HFF-Myc (cell line): ENCODE data around the gene ADAMTS5.

Source experiments
- DNase-seq: peaks from one replicate; pipeline ENCODE4 v3.0.0-alpha.2; 2011; ENCODE audit warnings: low read depth; ENCODE audit errors: extremely low read depth
- H3K4me3 ChIP-seq: replicated peaks from 2 replicates; pipeline ENCODE4 v1.5.1; 2011; ENCODE audit warnings: low read depth, mild to moderate bottlenecking, control low read depth, low read length
- TF ChIP-seq, protein P1 (sequence below): IDR thresholded peaks from 2 replicates; pipeline ENCODE4 v1.5.1; 2012; ENCODE audit warnings: mild to moderate bottlenecking, low read depth, low read length, control low read depth; ENCODE audit errors: missing control alignments

Gene ADAMTS5

DNA sequence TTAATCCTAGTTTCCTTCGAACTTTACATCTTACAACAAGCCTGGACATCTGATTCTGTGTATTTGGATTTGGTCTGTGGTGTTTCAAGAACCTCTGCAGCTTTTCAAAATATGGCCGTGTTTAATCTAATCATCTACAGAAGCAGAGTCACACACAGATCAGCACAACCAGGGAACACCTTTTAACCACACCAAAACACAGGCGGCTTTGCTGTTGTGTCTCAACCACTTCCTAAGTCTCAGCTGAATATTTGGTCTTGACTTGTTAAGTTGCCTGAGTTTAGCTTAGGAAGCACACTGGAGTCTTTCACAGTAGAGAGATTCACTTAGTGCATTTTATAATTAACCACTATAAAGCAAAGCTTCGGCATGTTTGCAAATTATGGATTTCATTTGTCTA is 17.1 kb downstream of the ADAMTS5 start:
- H3K4me3 ChIP-seq = no peak overlapping the region
- TF ChIP-seq, protein P1, sequence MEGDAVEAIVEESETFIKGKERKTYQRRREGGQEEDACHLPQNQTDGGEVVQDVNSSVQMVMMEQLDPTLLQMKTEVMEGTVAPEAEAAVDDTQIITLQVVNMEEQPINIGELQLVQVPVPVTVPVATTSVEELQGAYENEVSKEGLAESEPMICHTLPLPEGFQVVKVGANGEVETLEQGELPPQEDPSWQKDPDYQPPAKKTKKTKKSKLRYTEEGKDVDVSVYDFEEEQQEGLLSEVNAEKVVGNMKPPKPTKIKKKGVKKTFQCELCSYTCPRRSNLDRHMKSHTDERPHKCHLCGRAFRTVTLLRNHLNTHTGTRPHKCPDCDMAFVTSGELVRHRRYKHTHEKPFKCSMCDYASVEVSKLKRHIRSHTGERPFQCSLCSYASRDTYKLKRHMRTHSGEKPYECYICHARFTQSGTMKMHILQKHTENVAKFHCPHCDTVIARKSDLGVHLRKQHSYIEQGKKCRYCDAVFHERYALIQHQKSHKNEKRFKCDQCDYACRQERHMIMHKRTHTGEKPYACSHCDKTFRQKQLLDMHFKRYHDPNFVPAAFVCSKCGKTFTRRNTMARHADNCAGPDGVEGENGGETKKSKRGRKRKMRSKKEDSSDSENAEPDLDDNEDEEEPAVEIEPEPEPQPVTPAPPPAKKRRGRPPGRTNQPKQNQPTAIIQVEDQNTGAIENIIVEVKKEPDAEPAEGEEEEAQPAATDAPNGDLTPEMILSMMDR = no peak
- DNase-seq = no peak

GRCh38 chr21:26948194-26948593 is 18.7 kb downstream of the ADAMTS5 start:
- H3K4me3 ChIP-seq = no peak overlapping the region
- no peak for DNase-seq
- TF ChIP-seq, protein P1 = no peak

DNA sequence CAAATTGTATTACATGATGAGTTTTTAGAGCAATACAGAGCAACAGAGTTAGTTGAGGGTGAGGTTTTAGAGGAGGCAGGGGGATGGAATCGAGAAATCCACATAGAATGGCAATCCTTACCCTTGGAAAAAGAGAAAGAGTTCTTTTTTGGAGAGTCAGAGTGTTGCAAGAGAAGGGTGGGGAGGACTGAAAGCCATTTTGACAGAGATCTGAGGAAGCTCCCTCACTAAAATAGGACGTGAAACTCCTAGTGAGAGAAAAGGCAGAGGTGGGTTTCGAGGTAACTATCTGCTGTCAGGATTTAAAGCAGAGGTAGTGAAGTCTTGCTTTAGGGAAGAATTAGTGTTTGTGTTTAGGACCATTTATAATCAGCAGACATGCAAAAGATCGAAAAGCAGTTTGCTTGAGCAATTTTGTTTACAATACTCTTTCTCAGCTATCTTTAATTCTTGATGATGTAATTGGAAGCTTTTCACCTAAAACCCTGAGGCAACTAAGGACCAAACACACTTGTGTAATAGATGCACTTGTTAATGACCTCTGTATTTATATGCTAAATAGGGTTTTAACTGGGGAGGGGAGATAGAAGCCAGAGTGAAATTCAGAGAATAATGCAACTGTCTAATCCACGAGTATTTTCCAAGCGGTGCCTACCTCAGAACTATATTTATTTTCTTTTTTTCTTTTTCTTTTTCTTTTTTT is 20.0 kb downstream of the ADAMTS5 start:
- TF ChIP-seq, protein P1 = no peak
- DNase-seq = no peak

DNA sequence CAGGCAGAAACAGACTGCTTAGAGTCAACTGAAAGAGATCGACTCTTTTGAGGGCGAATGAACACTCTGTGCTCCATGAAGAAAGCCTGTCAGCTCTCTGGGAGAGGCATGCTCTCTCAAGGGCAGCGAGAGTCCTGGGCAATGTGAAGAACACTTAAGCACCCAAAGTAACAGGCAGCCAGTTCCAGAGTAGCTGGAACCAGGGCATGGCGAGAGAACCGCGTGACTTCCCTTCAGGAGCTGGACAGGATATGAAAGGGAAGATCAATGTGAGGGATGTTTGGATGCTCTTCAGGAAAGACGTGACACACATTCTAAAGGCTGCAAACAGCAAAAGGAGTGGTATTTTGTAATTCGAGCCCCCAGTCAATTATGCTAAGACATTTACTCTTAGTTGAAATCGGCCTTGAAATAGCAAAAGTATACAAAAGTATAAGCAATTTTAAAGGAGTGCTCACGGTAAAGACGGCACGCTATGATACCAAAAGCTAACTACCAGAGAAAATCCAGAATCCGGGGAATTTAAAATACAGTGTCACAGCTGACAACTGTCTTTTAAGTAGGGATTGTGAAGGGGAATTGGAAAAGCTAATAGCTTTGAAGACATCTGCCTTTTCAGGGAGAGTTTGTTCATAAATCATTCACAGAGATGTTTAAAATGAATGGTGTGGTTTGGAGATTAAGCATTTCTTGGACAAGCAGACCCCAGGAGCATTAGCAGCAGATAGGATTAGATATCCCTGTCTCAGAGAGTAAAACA is 20.8 kb downstream of the ADAMTS5 start:
- no peak overlapping the region for H3K4me3 ChIP-seq
- TF ChIP-seq, protein P1 = no peak
- no peak for DNase-seq

More for the DNA sequence above, 20.0 kb downstream of the ADAMTS5 start:
- no peak overlapping the region for H3K4me3 ChIP-seq

DNA sequence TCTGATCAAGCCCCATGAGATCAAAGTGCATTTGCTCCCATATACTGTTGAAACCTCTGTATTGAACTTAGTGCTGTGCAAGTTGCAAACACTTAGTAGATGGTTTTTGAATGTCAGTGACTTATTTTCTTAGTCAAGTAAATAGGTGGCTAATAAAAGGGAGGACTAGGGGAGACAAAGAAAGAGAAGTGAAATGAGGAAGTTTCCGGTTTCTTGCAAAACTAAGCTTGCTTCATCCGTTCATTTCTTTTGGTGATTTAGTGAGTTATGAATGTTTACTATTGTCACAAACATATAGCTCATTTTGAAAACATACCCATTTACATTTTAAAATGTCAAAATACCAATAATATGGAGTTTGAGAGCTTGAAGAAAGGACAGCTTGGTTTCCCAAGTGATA is 23.0 kb downstream of the ADAMTS5 start:
- TF ChIP-seq, protein P1 = no peak
- H3K4me3 ChIP-seq = no peak overlapping the region
- no peak for DNase-seq

GRCh38 chr21:26941421-26941820 is 25.5 kb downstream of the ADAMTS5 start:
- TF ChIP-seq, protein P1 = no peak
- H3K4me3 ChIP-seq = no peak overlapping the region
- DNase-seq = no peak
